ENCODE data around the gene FBXO38. TPM values are rescaled to one million over a fixed set of nuclear protein-coding genes. Genes with fewer than 3 reads are reported as not detected.

FBXO38 gene
- total RNA-seq, 2 experiments from 2014 or later: 37.6 to 49.5 TPM

DNA sequence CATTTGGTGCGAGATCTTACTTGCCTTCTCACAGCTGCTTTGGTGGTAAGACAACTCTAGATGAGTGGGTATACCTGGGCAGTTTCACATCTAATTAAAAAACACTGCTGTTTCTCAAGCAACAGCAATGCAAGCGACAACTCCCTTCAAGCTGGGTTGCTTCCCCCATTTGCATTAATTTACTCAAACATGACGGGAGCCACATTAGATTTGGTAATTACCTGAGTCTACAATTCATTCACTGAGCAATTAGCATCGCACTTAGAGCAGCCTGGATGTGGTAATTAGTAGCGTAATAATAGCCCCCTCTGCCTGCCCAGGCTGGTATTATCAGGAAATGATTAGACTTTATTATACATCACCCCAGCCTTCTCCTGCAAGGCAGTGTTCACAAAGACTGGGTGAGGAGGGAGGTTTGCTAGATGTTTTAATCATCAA, 73.4 kb downstream of the FBXO38 start:
- H3K4me3 ChIP-seq (ENCODE audit: low read depth, low read length, poor library complexity, severe bottlenecking): no peak overlapping the region
- no peak overlapping the region for H2AFZ ChIP-seq (ENCODE audit: low read length)
- H3K9me3 ChIP-seq (ENCODE audit: low read length): no peaks in the 10 kb centered on the region
- TF ChIP-seq EZH2phosphoT487 (IDR thresholded peaks at IDR 0.05; ENCODE audit: borderline replicate concordance, low read depth, low read length): no peak
- TF ChIP-seq, protein P1, sequence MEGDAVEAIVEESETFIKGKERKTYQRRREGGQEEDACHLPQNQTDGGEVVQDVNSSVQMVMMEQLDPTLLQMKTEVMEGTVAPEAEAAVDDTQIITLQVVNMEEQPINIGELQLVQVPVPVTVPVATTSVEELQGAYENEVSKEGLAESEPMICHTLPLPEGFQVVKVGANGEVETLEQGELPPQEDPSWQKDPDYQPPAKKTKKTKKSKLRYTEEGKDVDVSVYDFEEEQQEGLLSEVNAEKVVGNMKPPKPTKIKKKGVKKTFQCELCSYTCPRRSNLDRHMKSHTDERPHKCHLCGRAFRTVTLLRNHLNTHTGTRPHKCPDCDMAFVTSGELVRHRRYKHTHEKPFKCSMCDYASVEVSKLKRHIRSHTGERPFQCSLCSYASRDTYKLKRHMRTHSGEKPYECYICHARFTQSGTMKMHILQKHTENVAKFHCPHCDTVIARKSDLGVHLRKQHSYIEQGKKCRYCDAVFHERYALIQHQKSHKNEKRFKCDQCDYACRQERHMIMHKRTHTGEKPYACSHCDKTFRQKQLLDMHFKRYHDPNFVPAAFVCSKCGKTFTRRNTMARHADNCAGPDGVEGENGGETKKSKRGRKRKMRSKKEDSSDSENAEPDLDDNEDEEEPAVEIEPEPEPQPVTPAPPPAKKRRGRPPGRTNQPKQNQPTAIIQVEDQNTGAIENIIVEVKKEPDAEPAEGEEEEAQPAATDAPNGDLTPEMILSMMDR (conservative IDR thresholded peaks at IDR 0.05; ENCODE audit: low read length): peak; percentile 78
- no peaks in the 10 kb centered on the region for H3K4me1 ChIP-seq (ENCODE audit: insufficient read depth, low read length, poor library complexity, severe bottlenecking)
- BruUV-seq (replicated peaks): no TSS peak
- H3K4me2 ChIP-seq (ENCODE audit: low read length): no peak overlapping the region
- H3K27ac ChIP-seq (ENCODE audit: low read depth, low read length, poor library complexity, severe bottlenecking): no peak overlapping the region
- H3K79me2 ChIP-seq (ENCODE audit: insufficient read depth, low read depth, low read length): no peaks in the 10 kb centered on the region
- ChIA-PET CTCF (ENCODE audit: unreplicated experiment) (no interaction called here), POLR2A (no interaction called here)
- intact Hi-C loops (cut with micrococcal nuclease; ENCODE audit: unreplicated experiment): loop anchor here (1.0 to 10.0 kb wide), 3 partner anchors 162 to 578 kb away; no protein-coding TSS in a partner anchor
- H4K20me1 ChIP-seq (ENCODE audit: insufficient read depth, low read length): no peaks in the 10 kb centered on the region
- DNase-seq (ENCODE audit: low spot score): peak; percentile 57
- no peaks in the 10 kb centered on the region for H3K36me3 ChIP-seq (ENCODE audit: insufficient read depth, low read length)
- H3K9me2 ChIP-seq (ENCODE audit: insufficient read depth, low read length): no peaks in the 10 kb centered on the region

DNA sequence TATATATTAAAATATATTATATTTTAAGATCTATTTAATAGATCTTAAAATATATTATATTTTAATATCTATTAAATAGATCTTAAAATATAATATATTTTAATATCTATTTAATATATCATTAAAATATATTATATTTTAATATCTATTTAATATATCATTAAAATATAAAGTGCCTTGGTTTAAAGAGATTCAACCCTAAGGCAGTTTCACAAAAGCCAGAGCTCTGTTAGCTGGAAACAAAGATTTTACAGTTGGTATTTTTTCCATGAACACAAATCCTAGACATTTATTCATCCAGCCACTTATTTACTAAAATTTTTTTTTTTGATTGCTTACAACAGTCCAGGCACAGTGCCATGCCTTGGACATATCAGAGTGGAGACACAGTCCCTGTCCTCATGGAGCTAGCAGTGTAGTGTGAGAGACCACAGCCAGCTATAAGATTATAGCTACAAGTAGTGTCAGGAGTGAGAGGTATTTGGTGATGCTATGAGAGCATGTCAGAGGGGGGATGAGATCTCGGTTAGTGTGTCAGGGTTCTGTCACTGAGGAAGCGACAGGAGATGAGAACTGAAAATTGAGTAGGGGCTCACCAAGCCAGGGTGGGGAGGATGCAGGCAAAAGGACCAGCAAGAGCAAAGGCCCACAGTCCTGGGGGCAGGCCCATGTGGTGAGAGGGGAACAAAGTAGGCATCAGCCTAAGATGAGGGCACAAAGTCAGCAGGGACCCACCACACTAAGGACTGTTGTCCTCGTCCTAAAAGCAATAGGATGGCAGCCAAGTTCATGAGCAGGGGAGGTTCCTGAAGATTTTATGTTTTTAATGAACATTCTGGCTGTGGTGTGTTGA, 74.5 kb downstream of the FBXO38 start:
- BruUV-seq (replicated peaks): no TSS peak
- DNase-seq (ENCODE audit: low spot score): no peak
- CTCF ChIA-PET (ENCODE audit: unreplicated experiment): no interaction called here

More for the DNA sequence above, 74.5 kb downstream of the FBXO38 start:
- intact Hi-C loops (cut with micrococcal nuclease; ENCODE audit: unreplicated experiment): loop anchor here (10.0 kb wide), 2 partner anchors 163 to 577 kb away; no protein-coding TSS in a partner anchor
- no peaks in the 10 kb centered on the region for H3K4me1 ChIP-seq (ENCODE audit: insufficient read depth, low read length, poor library complexity, severe bottlenecking)
- no peaks in the 10 kb centered on the region for H3K79me2 ChIP-seq (ENCODE audit: insufficient read depth, low read depth, low read length)
- H2AFZ ChIP-seq (ENCODE audit: low read length): no peak overlapping the region
- H3K36me3 ChIP-seq (ENCODE audit: insufficient read depth, low read length): no peaks in the 10 kb centered on the region
- no peaks in the 10 kb centered on the region for H3K9me2 ChIP-seq (ENCODE audit: insufficient read depth, low read length)
- no peak overlapping the region for H3K4me3 ChIP-seq (ENCODE audit: low read depth, low read length, poor library complexity, severe bottlenecking)
- no peak overlapping the region for H3K27ac ChIP-seq (ENCODE audit: low read depth, low read length, poor library complexity, severe bottlenecking)
- H4K20me1 ChIP-seq (ENCODE audit: insufficient read depth, low read length): no peaks in the 10 kb centered on the region
- POLR2A ChIA-PET: interaction anchor here (1.1 kb wide), 1 partner anchor 29 kb away, joined by 3 read pairs; no protein-coding TSS in a partner anchor
- H3K9me3 ChIP-seq (ENCODE audit: low read length): no peaks in the 10 kb centered on the region
- no peak for TF ChIP-seq EZH2phosphoT487 (IDR thresholded peaks at IDR 0.05; ENCODE audit: borderline replicate concordance, low read depth, low read length)
- TF ChIP-seq, protein P1 (conservative IDR thresholded peaks at IDR 0.05; ENCODE audit: low read length): no peak
- H3K4me2 ChIP-seq (ENCODE audit: low read length): no peak overlapping the region
